ENCODE data around the gene PCP2. TPM values are rescaled to one million over a fixed set of nuclear protein-coding genes. Genes with fewer than 3 reads are reported as not detected.
"Not testable (repeated sequence)": the region's sequence is repeated elsewhere in the genome, so short reads cannot be mapped to it uniquely, and the experiment has no call there.

PCP2 gene
- total RNA-seq, 1 experiment from 2014 or later = not detected

- no CpG with 5 or more reads among the region's 20 CpGs for WGBS (ENCODE audit: extremely low coverage, insufficient read length, low lambda C conversion rate)
- H3K9me3 ChIP-seq (ENCODE audit: control insufficient read depth, low read depth, low read length) = no peaks in the 10 kb centered on the region
- TF ChIP-seq, protein P1, sequence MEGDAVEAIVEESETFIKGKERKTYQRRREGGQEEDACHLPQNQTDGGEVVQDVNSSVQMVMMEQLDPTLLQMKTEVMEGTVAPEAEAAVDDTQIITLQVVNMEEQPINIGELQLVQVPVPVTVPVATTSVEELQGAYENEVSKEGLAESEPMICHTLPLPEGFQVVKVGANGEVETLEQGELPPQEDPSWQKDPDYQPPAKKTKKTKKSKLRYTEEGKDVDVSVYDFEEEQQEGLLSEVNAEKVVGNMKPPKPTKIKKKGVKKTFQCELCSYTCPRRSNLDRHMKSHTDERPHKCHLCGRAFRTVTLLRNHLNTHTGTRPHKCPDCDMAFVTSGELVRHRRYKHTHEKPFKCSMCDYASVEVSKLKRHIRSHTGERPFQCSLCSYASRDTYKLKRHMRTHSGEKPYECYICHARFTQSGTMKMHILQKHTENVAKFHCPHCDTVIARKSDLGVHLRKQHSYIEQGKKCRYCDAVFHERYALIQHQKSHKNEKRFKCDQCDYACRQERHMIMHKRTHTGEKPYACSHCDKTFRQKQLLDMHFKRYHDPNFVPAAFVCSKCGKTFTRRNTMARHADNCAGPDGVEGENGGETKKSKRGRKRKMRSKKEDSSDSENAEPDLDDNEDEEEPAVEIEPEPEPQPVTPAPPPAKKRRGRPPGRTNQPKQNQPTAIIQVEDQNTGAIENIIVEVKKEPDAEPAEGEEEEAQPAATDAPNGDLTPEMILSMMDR (conservative IDR thresholded peaks at IDR 0.05) = no peak
- H4K20me1 ChIP-seq (ENCODE audit: control insufficient read depth, insufficient read depth, insufficient read length) = no peaks in the 10 kb centered on the region
- H3K4ac ChIP-seq (ENCODE audit: low read depth, low read length) = no peak overlapping the region
- no peak overlapping the region for H4K5ac ChIP-seq (ENCODE audit: insufficient read length, low read depth, low read length)
- no peak for DNase-seq
- no peak overlapping the region for H3K4me2 ChIP-seq (ENCODE audit: insufficient read depth, insufficient read length, low read length)
- no peak overlapping the region for H2BK5ac ChIP-seq (ENCODE audit: insufficient read length, low read length)
- no peak overlapping the region for H2BK15ac ChIP-seq (ENCODE audit: low read depth, low read length)
- H3K27me3 Mint-ChIP-seq (ENCODE audit: low read depth) = peaks cover 3% of the 10 kb centered on the region; the same call in 1 of the 2 replicates
- H3K4me1 Mint-ChIP-seq = peaks cover 0 to 8% of the 10 kb centered on the region in 2 experiments; a peak in 2 of 4 replicates
- H2BK12ac ChIP-seq (ENCODE audit: insufficient read length, low read depth, low read length) = no peak overlapping the region
- no peak overlapping the region for H3K18ac ChIP-seq (ENCODE audit: insufficient read length, low read depth, low read length)
- peaks cover 9 to 25% (median 17%) of the 10 kb centered on the region in 3 experiments for H3K36me3 Mint-ChIP-seq (ENCODE audit: insufficient read depth in 1 of 3, low read depth in 3 of 3)
- H4K91ac ChIP-seq (ENCODE audit: insufficient read length, low read depth, low read length) = no peak overlapping the region
- H3K9me3 Mint-ChIP-seq = no peaks in the 10 kb centered on the region; a peak in 1 of 5 replicates
- H4K8ac ChIP-seq (replicated peaks; ENCODE audit: insufficient read length, low read depth, low read length) = no peak overlapping the region
- H3K79me2 ChIP-seq (ENCODE audit: insufficient read depth, low read length) = no peaks in the 10 kb centered on the region
- no peak overlapping the region for H3K23ac ChIP-seq (ENCODE audit: insufficient read length, low read depth, low read length)
- H3K79me1 ChIP-seq (ENCODE audit: insufficient read depth, low read depth, low read length, poor library complexity, severe bottlenecking) = no peaks in the 10 kb centered on the region
- no peaks in the 10 kb centered on the region for H3K23me2 ChIP-seq (ENCODE audit: insufficient read length, low read depth, low read length, poor library complexity, severe bottlenecking)
- H3K4me3 Mint-ChIP-seq = no peak overlapping the region
- no peaks in the 10 kb centered on the region for H3K4me1 ChIP-seq (ENCODE audit: insufficient read depth, low read length)
- H3K27ac ChIP-seq (ENCODE audit: insufficient read length, low read depth, low read length) = no peak overlapping the region
- H3K56ac ChIP-seq (ENCODE audit: insufficient read length, low read depth, low read length) = no peak overlapping the region
- H2BK20ac ChIP-seq (ENCODE audit: low read depth, low read length, poor library complexity, severe bottlenecking) = no peak overlapping the region
- no peak overlapping the region for H3K27ac Mint-ChIP-seq
- no peak overlapping the region for H2BK120ac ChIP-seq (ENCODE audit: low read depth, low read length, poor library complexity, severe bottlenecking)
- H3K27me3 ChIP-seq (ENCODE audit: insufficient read depth, low read length) = no peaks in the 10 kb centered on the region
- H3K9ac ChIP-seq (ENCODE audit: extremely low read depth, insufficient read length, low read length) = no peak overlapping the region
- H2AK5ac ChIP-seq (ENCODE audit: insufficient read length, low read length) = no peak overlapping the region
- H3K14ac ChIP-seq (ENCODE audit: insufficient read depth, low read length) = no peak overlapping the region
- H3T11ph ChIP-seq (ENCODE audit: low read length) = no peak overlapping the region
- H2AFZ ChIP-seq (ENCODE audit: low read length) = no peak overlapping the region
Observed at GRCh38 chr19:7644550-7644877, 11.0 kb upstream of the PCP2 start.

DNA sequence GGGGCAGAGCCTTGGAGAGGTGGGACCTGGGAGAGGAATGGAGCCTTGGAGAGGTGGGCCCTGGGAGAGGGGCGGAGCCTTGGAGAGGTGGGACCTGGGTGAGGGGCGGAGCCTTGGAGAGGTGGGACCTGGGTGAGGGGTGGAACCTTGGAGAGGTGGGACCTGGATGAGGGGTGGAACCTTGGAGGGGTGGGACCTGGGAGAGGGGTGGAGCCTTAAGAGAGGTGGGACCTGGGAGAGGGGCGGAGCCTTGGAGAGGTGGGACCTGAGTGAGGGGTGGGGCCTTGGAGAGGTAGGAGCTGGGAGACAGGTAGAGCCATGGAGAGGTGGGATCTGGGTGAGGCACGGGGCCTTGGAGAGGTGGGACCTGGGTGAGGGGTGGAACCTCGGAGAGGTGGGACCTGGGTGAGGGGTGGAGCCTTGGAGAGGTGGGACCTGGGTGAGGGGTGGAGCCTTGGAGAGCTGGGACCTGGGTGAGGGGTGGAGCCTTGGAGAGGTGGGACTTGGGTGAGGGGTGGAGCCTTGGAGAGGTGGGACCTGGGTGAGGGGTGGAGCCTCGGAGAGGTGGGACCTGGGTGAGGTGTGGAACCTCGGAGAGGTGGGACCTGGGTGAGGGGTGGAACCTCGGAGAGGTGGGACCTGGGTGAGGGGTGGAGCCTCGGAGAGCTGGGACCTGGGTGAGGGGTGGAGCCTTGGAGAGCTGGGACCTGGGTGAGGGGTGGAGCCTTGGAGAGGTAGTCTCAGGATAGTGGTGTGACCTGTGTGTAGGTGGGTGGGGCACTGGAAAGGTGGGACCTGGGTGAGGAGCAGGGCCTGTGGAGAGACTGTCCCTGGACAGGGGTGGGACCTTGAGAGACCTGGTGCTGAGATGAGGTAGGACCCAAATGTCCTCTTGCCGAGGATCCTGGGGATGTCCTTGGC lies 10.4 kb upstream of the PCP2 start:
- WGBS (ENCODE audit: extremely low coverage, insufficient read length, low lambda C conversion rate) = no CpG with 5 or more reads among the region's 10 CpGs
- H3K79me1 ChIP-seq (ENCODE audit: insufficient read depth, low read depth, low read length, poor library complexity, severe bottlenecking); H2BK12ac ChIP-seq (ENCODE audit: insufficient read length, low read depth, low read length); H4K20me1 ChIP-seq (ENCODE audit: control insufficient read depth, insufficient read depth, insufficient read length); H4K5ac ChIP-seq (ENCODE audit: insufficient read length, low read depth, low read length); H2AFZ ChIP-seq (ENCODE audit: low read length); H3K9me3 Mint-ChIP-seq; H2BK5ac ChIP-seq (ENCODE audit: insufficient read length, low read length); H4K91ac ChIP-seq (ENCODE audit: insufficient read length, low read depth, low read length); H2AK5ac ChIP-seq (ENCODE audit: insufficient read length, low read length); H3K4me1 ChIP-seq (ENCODE audit: insufficient read depth, low read length); H3K4me1 Mint-ChIP-seq; H3K23ac ChIP-seq (ENCODE audit: insufficient read length, low read depth, low read length); H3K79me2 ChIP-seq (ENCODE audit: insufficient read depth, low read length); H3K4me2 ChIP-seq (ENCODE audit: insufficient read depth, insufficient read length, low read length); H3K9ac ChIP-seq (ENCODE audit: extremely low read depth, insufficient read length, low read length); H3K27me3 ChIP-seq (ENCODE audit: insufficient read depth, low read length); H3K27ac ChIP-seq (ENCODE audit: insufficient read length, low read depth, low read length); H3K27me3 Mint-ChIP-seq (ENCODE audit: low read depth); H3K14ac ChIP-seq (ENCODE audit: insufficient read depth, low read length); H3K23me2 ChIP-seq (ENCODE audit: insufficient read length, low read depth, low read length, poor library complexity, severe bottlenecking); H2BK120ac ChIP-seq (ENCODE audit: low read depth, low read length, poor library complexity, severe bottlenecking); H3K56ac ChIP-seq (ENCODE audit: insufficient read length, low read depth, low read length); H3K4ac ChIP-seq (ENCODE audit: low read depth, low read length); H3T11ph ChIP-seq (ENCODE audit: low read length); H2BK20ac ChIP-seq (ENCODE audit: low read depth, low read length, poor library complexity, severe bottlenecking); H3K18ac ChIP-seq (ENCODE audit: insufficient read length, low read depth, low read length); H2BK15ac ChIP-seq (ENCODE audit: low read depth, low read length); H3K4me3 Mint-ChIP-seq; H4K8ac ChIP-seq (replicated peaks; ENCODE audit: insufficient read length, low read depth, low read length); H3K27ac Mint-ChIP-seq; H3K9me3 ChIP-seq (ENCODE audit: control insufficient read depth, low read depth, low read length): not testable (repeated sequence)
- H3K36me3 Mint-ChIP-seq (ENCODE audit: insufficient read depth in 1 of 3, low read depth in 3 of 3) = peaks cover 9 to 26% (median 17%) of the 10 kb centered on the region in 3 experiments
- peak; percentile 89 for DNase-seq
